ENCODE results near the gene GNAT2. TPM values are rescaled to one million over a fixed set of nuclear protein-coding genes. Genes with fewer than 3 reads are reported as not detected.

GNAT2 gene
- total RNA-seq, 4 donors from 2014 or later, result not detected

DNA sequence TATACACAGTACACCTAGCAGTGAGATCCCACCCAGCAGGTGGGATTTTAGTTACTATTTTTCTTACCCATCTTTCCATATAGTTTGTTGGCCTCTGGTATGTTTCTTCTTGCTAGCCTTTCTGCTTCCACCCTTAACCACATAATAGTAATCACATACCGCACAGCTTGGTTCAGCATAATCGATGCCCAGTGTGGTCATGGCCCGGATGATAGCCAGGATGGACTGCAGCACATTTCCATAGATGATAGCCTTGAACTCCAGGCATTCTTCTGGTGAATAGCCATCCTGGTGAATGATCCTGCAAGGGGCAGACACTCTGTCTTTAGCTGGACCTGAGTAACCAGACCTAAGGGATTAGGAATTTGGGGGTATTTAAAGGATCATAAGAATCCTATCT, 9.5 kb downstream of the GNAT2 start:
- no peak overlapping the region for H3K4me3 ChIP-seq (ENCODE audit: low read depth, poor library complexity, severe bottlenecking)
- TF ChIP-seq, protein P1, sequence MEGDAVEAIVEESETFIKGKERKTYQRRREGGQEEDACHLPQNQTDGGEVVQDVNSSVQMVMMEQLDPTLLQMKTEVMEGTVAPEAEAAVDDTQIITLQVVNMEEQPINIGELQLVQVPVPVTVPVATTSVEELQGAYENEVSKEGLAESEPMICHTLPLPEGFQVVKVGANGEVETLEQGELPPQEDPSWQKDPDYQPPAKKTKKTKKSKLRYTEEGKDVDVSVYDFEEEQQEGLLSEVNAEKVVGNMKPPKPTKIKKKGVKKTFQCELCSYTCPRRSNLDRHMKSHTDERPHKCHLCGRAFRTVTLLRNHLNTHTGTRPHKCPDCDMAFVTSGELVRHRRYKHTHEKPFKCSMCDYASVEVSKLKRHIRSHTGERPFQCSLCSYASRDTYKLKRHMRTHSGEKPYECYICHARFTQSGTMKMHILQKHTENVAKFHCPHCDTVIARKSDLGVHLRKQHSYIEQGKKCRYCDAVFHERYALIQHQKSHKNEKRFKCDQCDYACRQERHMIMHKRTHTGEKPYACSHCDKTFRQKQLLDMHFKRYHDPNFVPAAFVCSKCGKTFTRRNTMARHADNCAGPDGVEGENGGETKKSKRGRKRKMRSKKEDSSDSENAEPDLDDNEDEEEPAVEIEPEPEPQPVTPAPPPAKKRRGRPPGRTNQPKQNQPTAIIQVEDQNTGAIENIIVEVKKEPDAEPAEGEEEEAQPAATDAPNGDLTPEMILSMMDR (IDR thresholded peaks at IDR 0.05), result no peak
- no peak for TF ChIP-seq POLR2A (IDR thresholded peaks at IDR 0.05)
- WGBS, 2 donors, result 95 to 96% methylated on average over 3 of the region's 3 CpGs
- intact Hi-C loops (cut with DNase I; ENCODE audit: low total_unique reads), result loop anchor here (10.0 kb wide), 1 partner anchor 45 kb away; no protein-coding TSS in a partner anchor
- no peak for DNase-seq (ENCODE audit: low spot score in 2 of 2)

DNA sequence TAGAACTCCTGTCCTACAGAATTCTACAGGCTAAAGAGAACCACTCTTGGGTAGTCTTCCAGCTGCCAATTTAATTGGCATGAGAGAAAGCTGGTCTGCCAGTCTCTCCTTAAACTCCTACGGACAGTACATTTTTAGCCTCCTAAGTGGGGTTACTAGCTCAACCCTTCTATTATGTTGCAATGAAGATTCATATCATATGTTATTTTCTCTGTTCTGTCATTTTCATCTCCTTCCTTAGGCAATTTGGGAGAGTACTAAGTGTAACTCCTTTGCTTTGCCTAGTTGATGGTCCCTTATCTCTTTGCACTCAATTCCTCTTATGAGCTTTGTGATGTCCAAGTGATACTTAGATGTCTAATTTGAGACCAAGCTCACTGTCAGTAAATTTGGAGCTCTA, 14.0 kb downstream of the GNAT2 start:
- no peak overlapping the region for H3K4me3 ChIP-seq (ENCODE audit: low read depth, poor library complexity, severe bottlenecking)
- no peak for TF ChIP-seq POLR2A (IDR thresholded peaks at IDR 0.05)
- TF ChIP-seq, protein P1 (IDR thresholded peaks at IDR 0.05), result no peak
- DNase-seq (ENCODE audit: low spot score in 2 of 2), result no peak
- WGBS, 2 donors, result 84 to 86% methylated on average over 1 of the region's 1 CpG
- intact Hi-C loops (cut with DNase I; ENCODE audit: low total_unique reads), result no loop called here

DNA sequence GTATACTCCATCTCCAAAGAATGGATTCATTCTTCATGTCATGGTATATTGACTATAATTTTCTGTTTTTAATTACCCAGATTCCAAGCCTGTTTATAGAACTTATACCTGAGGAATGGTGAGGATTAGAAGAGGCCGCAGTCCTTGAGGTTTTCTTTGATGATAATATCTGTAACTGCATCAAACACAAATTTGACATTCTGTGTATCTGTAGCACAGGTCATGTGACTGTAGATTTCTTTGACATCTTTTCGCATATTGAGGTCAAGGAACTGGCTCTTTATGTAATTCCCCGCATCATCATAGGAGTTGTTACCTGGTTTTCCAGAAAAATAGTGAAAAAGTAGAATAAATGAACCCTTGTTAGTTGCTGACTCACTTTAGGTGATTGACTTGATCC, 16.2 kb downstream of the GNAT2 start:
- no peak for TF ChIP-seq POLR2A (IDR thresholded peaks at IDR 0.05)
- TF ChIP-seq, protein P1 (IDR thresholded peaks at IDR 0.05), result no peak
- intact Hi-C loops (cut with DNase I; ENCODE audit: low total_unique reads), result no loop called here
- H3K4me3 ChIP-seq (ENCODE audit: low read depth, poor library complexity, severe bottlenecking), result no peak overlapping the region
- whole genome bisulfite sequencing, 2 donors, result 92 to 96% methylated on average over 3 of the region's 3 CpGs
- no peak for DNase-seq (ENCODE audit: low spot score in 2 of 2)

DNA sequence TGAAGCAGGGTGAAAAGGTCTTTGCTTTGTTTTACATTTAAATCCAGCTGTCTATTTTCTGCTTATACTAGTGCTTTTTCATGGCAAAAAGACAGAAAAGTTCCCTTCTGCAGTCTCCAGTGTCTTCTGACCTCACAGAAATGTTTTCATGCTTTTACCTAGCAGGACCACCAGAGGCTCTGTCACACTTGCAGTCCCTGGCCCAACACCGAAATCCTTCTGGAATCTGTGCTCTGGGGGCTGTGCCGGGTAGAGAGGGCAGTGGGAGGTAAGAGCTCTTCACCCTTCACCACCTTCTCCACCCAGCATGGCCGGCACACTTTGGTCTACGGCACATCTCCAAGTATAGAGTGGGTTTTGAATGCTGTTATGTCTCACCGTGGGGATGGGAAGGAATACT, 20.8 kb downstream of the GNAT2 start:
- DNase-seq (ENCODE audit: low spot score in 2 of 2), result no peak
- TF ChIP-seq POLR2A (IDR thresholded peaks at IDR 0.05), result no peak
- WGBS, 2 donors, result 89 to 95% methylated on average over 5 of the region's 5 CpGs
- intact Hi-C loops (cut with DNase I; ENCODE audit: low total_unique reads), result no loop called here
- no peak overlapping the region for H3K4me3 ChIP-seq (ENCODE audit: low read depth, poor library complexity, severe bottlenecking)

DNA sequence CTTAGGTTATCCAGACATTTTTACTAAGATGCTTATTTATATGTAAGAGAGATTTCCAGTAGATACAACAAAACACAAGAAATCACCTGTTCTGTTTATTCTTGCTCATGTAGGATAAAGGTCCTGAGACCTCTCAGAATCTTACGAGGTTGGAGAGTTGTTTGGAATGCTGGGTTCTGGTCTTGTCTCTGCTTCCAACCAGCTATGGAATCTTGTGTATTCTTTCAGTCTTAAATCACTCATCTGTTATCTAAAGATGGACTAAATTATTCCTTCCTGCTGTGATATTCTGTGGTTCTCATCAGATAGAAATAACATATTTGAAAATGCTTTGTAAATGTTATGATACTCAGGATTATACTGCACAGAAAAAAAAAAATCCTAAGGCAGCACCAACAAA, 21.3 kb downstream of the GNAT2 start:
- TF ChIP-seq, protein P1 (IDR thresholded peaks at IDR 0.05), result no peak
- TF ChIP-seq POLR2A (IDR thresholded peaks at IDR 0.05), result no peak
- no peak overlapping the region for H3K4me3 ChIP-seq (ENCODE audit: low read depth, poor library complexity, severe bottlenecking)
- intact Hi-C loops (cut with DNase I; ENCODE audit: low total_unique reads), result no loop called here
- 90 to 100% methylated on average over 1 of the region's 1 CpG for WGBS, 2 donors
- DNase-seq (ENCODE audit: low spot score in 2 of 2), result no peak

DNA sequence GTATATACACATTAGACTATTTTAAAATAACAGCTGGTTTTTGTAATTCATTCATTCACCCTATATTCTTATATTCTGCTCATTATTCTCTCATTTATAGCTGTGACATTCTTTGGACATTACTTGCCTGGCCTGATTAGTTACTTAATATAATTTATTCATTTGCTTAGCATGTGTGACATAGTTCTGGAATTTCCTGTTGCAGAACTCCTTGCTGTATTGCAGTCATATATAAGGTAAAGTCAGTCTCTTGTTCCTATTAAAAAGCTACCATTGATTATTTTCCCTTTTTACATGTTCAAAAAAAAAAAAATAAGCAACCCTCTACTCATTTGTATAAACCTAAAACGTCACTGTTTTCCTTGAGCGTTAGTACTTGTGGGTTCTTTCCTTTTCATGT, 23.9 kb downstream of the GNAT2 start:
- no peak for TF ChIP-seq POLR2A (IDR thresholded peaks at IDR 0.05)
- TF ChIP-seq, protein P1 (IDR thresholded peaks at IDR 0.05), result no peak
- 91 to 93% methylated on average over 2 of the region's 2 CpGs for WGBS, 2 donors
- no peak overlapping the region for H3K4me3 ChIP-seq (ENCODE audit: low read depth, poor library complexity, severe bottlenecking)
- no peak for DNase-seq (ENCODE audit: low spot score in 2 of 2)
- intact Hi-C loops (cut with DNase I; ENCODE audit: low total_unique reads), result no loop called here

Data from lower leg skin (tissue), 4 donors.